HepG2 (cell line): Measurements from ENCODE around the gene MLYCD. TPM values are rescaled to one million over a fixed set of nuclear protein-coding genes. Genes with fewer than 3 reads are reported as not detected.
A peak's percentile ranks its signal among the peaks of the same experiment; 100 is the strongest.

Experiments
- CCAR2 ChIP-seq: fragments of 200-400 bp; formaldehyde crosslinking; optimal IDR thresholded peaks from 2 replicates; pipeline ENCODE3; 2018; ENCODE audit warnings: low read depth, mild to moderate bottlenecking, low read length, moderate library complexity
- CREB1 ChIP-seq, 2 experiments: fragments of 450-650 bp in 1 of 2; IDR thresholded peaks; 2 replicates each; pipeline ENCODE4 v1.6.1; 2016 to 2017; ENCODE audit warnings: control low read depth in 1 of 2, mild to moderate bottlenecking in 1 of 2, missing compliant biosample characterization in 1 of 2, missing genetic modification characterization in 1 of 2
- KAT7 ChIP-seq: IDR thresholded peaks from 2 replicates; pipeline ENCODE4 v1.6.1; 2018; ENCODE audit warnings: borderline replicate concordance, missing compliant biosample characterization
- KLF15 ChIP-seq: sonication (generic); formaldehyde crosslinking; IDR thresholded peaks from 2 replicates; pipeline ENCODE4 v1.8.1; 2023; ENCODE audit warnings: borderline replicate concordance, mild to moderate bottlenecking, inconsistent platforms, missing genetic modification reagents, mixed read lengths
- PAWR ChIP-seq: sonication (generic); formaldehyde crosslinking; IDR thresholded peaks from 2 replicates; pipeline ENCODE4 v1.4.0; 2020; ENCODE audit warnings: missing genetic modification reagents, mild to moderate bottlenecking, borderline replicate concordance
- ZNF782 ChIP-seq: sonication (generic); formaldehyde crosslinking; IDR thresholded peaks from 2 replicates; pipeline ENCODE4 v1.4.0; 2020; ENCODE audit warnings: missing genetic modification reagents, mild to moderate bottlenecking, borderline replicate concordance
- ZNF816 ChIP-seq: sonication (generic); formaldehyde crosslinking; IDR thresholded peaks from 2 replicates; pipeline ENCODE4 v1.8.0; 2022; ENCODE audit warnings: missing genetic modification reagents, mild to moderate bottlenecking, borderline replicate concordance
- polyA plus RNA-seq, 8 experiments: library from polyadenylated mRNA; depleted of rRNA in 3 of 8; stranded (reverse) in 7 of 8; unstranded in 1 of 8; fragments of >200 nt; fragmentation: Illumina TruSeq in 4 of 8; extraction: Trizol in 4 of 8; gene quantifications; 2 replicates each; pipeline versions ENCODE4 v1.2.1 to v1.2.3, GENCODE V29; 2011 to 2016; ENCODE audit warnings: low read depth in 4 of 8, missing spikeins in 1 of 8, mixed read lengths in 1 of 8; ENCODE audit not compliant: insufficient read depth in 1 of 8
- total RNA-seq, 5 experiments: library from RNA; depleted of rRNA; stranded (reverse); fragments of >200 nt; fragmentation: Illumina TruSeq; extraction: Trizol; gene quantifications; 2 replicates each; pipeline ENCODE4 v1.2.3, GENCODE V29; 2016; ENCODE audit warnings: low read depth in 1 of 5
- TF ChIP-seq, protein P1 (sequence below): IDR thresholded peaks from 2 replicates; pipeline ENCODE4 v1.6.1; 2016; ENCODE audit warnings: low read depth
- TF ChIP-seq, protein P2 (sequence below): sonication (generic); formaldehyde crosslinking; IDR thresholded peaks from 2 replicates; pipeline ENCODE4 v1.8.0; 2022; ENCODE audit warnings: missing genetic modification reagents, mild to moderate bottlenecking, moderate library complexity, borderline replicate concordance
- TF ChIP-seq, protein P3 (sequence below): sonication (generic); formaldehyde crosslinking; IDR thresholded peaks from 2 replicates; pipeline ENCODE4 v1.5.0; 2020; ENCODE audit warnings: mild to moderate bottlenecking, missing genetic modification reagents, borderline replicate concordance
- TF ChIP-seq, protein P4 (sequence below): sonication (generic); formaldehyde crosslinking; IDR thresholded peaks from 2 replicates; pipeline ENCODE4 v1.5.0; 2020; ENCODE audit warnings: missing genetic modification reagents
- TF ChIP-seq, protein P5 (sequence below): sonication (generic); formaldehyde crosslinking; conservative IDR thresholded peaks from 2 replicates; pipeline ENCODE4 v1.8.0; 2022; ENCODE audit warnings: mild to moderate bottlenecking, moderate library complexity, missing genetic modification reagents

MLYCD gene
- total and polyA plus RNA-seq, 2 of the 13 experiments (the other 11 are each of a cell fraction or from before 2014, with no cell fraction given): 1.8 to 4.0 TPM

DNA sequence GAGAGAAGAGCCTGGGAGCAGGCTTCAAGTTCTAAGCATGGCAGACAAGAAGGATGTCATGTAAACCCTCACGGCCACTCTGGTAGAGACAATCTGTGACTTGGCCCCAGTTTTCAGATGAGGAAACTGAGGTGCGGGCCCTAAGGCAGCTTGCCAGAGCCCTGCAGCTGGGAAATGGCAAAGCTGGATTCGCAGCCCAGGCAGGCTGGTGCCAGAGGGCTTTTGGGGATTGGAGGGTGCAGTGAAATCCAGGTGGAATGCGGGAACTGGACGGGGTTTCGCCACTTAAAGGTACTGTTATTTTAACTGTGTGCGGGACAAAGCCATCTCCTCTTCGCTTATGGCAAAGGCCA lies 53.6 kb downstream of the MLYCD start (continued):
- TF ChIP-seq ZNF782 (CRISPR knock-in tag) (no peak), PAWR (0 out of 2 replicates have a peak, but pooled peaks have one; percentile 37), ZNF816 (CRISPR knock-in tag) (peak; percentile 53; the same call in 1 of the 2 replicates), KAT7 (CRISPR knock-in tag) (no peak), CREB1 (IDR thresholded peaks at IDR 0.05) (no peak), CREB1 (CRISPR knock-in tag; IDR thresholded peaks at IDR 0.05) (no peak), CCAR2 (no peak), KLF15 (CRISPR knock-in tag) (no peak)
- TF ChIP-seq, protein P1, sequence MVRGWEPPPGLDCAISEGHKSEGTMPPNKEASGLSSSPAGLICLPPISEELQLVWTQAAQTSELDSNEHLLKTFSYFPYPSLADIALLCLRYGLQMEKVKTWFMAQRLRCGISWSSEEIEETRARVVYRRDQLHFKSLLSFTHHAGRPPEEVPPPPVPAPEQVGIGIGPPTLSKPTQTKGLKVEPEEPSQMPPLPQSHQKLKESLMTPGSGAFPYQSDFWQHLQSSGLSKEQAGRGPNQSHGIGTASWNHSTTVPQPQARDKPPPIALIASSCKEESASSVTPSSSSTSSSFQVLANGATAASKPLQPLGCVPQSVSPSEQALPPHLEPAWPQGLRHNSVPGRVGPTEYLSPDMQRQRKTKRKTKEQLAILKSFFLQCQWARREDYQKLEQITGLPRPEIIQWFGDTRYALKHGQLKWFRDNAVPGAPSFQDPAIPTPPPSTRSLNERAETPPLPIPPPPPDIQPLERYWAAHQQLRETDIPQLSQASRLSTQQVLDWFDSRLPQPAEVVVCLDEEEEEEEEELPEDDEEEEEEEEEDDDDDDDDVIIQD (CRISPR knock-in tag): no peak
- TF ChIP-seq, protein P2, sequence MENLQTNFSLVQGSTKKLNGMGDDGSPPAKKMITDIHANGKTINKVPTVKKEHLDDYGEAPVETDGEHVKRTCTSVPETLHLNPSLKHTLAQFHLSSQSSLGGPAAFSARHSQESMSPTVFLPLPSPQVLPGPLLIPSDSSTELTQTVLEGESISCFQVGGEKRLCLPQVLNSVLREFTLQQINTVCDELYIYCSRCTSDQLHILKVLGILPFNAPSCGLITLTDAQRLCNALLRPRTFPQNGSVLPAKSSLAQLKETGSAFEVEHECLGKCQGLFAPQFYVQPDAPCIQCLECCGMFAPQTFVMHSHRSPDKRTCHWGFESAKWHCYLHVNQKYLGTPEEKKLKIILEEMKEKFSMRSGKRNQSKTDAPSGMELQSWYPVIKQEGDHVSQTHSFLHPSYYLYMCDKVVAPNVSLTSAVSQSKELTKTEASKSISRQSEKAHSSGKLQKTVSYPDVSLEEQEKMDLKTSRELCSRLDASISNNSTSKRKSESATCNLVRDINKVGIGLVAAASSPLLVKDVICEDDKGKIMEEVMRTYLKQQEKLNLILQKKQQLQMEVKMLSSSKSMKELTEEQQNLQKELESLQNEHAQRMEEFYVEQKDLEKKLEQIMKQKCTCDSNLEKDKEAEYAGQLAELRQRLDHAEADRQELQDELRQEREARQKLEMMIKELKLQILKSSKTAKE: no peak
- TF ChIP-seq, protein P3, sequence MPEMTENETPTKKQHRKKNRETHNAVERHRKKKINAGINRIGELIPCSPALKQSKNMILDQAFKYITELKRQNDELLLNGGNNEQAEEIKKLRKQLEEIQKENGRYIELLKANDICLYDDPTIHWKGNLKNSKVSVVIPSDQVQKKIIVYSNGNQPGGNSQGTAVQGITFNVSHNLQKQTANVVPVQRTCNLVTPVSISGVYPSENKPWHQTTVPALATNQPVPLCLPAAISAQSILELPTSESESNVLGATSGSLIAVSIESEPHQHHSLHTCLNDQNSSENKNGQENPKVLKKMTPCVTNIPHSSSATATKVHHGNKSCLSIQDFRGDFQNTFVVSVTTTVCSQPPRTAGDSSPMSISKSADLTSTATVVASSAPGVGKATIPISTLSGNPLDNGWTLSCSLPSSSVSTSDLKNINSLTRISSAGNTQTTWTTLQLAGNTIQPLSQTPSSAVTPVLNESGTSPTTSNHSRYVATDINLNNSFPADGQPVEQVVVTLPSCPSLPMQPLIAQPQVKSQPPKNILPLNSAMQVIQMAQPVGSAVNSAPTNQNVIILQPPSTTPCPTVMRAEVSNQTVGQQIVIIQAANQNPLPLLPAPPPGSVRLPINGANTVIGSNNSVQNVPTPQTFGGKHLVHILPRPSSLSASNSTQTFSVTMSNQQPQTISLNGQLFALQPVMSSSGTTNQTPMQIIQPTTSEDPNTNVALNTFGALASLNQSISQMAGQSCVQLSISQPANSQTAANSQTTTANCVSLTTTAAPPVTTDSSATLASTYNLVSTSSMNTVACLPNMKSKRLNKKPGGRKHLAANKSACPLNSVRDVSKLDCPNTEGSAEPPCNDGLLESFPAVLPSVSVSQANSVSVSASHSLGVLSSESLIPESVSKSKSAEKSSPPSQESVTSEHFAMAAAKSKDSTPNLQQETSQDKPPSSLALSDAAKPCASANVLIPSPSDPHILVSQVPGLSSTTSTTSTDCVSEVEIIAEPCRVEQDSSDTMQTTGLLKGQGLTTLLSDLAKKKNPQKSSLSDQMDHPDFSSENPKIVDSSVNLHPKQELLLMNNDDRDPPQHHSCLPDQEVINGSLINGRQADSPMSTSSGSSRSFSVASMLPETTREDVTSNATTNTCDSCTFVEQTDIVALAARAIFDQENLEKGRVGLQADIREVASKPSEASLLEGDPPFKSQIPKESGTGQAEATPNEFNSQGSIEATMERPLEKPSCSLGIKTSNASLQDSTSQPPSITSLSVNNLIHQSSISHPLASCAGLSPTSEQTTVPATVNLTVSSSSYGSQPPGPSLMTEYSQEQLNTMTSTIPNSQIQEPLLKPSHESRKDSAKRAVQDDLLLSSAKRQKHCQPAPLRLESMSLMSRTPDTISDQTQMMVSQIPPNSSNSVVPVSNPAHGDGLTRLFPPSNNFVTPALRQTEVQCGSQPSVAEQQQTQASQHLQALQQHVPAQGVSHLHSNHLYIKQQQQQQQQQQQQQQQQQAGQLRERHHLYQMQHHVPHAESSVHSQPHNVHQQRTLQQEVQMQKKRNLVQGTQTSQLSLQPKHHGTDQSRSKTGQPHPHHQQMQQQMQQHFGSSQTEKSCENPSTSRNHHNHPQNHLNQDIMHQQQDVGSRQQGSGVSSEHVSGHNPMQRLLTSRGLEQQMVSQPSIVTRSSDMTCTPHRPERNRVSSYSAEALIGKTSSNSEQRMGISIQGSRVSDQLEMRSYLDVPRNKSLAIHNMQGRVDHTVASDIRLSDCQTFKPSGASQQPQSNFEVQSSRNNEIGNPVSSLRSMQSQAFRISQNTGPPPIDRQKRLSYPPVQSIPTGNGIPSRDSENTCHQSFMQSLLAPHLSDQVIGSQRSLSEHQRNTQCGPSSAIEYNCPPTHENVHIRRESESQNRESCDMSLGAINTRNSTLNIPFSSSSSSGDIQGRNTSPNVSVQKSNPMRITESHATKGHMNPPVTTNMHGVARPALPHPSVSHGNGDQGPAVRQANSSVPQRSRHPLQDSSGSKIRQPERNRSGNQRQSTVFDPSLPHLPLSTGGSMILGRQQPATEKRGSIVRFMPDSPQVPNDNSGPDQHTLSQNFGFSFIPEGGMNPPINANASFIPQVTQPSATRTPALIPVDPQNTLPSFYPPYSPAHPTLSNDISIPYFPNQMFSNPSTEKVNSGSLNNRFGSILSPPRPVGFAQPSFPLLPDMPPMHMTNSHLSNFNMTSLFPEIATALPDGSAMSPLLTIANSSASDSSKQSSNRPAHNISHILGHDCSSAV (CRISPR knock-in tag): no peak
- TF ChIP-seq, protein P4, sequence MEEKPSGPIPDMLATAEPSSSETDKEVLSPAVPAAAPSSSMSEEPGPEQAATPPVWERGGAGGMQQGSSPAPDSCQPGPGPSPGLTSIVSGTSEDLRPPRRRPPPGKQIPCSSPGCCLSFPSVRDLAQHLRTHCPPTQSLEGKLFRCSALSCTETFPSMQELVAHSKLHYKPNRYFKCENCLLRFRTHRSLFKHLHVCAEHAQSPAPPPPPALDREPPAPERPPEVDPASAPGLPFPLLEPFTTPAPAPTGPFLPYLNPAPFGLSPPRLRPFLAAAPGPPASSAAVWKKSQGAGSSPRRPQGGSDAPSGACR (CRISPR knock-in tag): 0 out of 2 replicates have a peak, but pooled peaks have one; percentile 14
- TF ChIP-seq, protein P5, sequence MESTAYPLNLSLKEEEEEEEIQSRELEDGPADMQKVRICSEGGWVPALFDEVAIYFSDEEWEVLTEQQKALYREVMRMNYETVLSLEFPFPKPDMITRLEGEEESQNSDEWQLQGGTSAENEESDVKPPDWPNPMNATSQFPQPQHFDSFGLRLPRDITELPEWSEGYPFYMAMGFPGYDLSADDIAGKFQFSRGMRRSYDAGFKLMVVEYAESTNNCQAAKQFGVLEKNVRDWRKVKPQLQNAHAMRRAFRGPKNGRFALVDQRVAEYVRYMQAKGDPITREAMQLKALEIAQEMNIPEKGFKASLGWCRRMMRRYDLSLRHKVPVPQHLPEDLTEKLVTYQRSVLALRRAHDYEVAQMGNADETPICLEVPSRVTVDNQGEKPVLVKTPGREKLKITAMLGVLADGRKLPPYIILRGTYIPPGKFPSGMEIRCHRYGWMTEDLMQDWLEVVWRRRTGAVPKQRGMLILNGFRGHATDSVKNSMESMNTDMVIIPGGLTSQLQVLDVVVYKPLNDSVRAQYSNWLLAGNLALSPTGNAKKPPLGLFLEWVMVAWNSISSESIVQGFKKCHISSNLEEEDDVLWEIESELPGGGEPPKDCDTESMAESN (CRISPR knock-in tag): no peak; the same call in 1 of the 2 replicates
